Measurements from ENCODE around the gene CDC42EP3.

CDC42EP3 gene

GRCh38 chr2:37689751-37690150 is 18.3 kb upstream of the CDC42EP3 start:
- Histone ChIP-seq H3K9me3 (no peaks in the 10 kb centered on the region), H3K4me1 (peaks cover 0 to 15% (median 1%) of the 10 kb centered on the region in 4 donors), H3K36me3 (no peaks in the 10 kb centered on the region), H3K27ac (peak overlapping the region in 1 of 2 donors; percentile 25), H3K27me3 (no peaks in the 10 kb centered on the region), H3K4me3 (no peak overlapping the region)
- no peak for DNase-seq
- intact Hi-C loops (cut with DNase I; ENCODE audit: low total_unique reads): no loop called here
- TF ChIP-seq CTCF (IDR thresholded peaks at IDR 0.05): no peak

- no peak for TF ChIP-seq CTCF (IDR thresholded peaks at IDR 0.05)
- Histone ChIP-seq H3K27me3 (no peaks in the 10 kb centered on the region), H3K36me3 (no peaks in the 10 kb centered on the region), H3K27ac (peak overlapping the region in 1 of 2 donors; percentile 25), H3K4me3 (no peak overlapping the region), H3K9me3 (no peaks in the 10 kb centered on the region), H3K4me1 (peaks cover 0 to 15% (median 1%) of the 10 kb centered on the region in 4 donors)
- intact Hi-C loops (cut with DNase I; ENCODE audit: low total_unique reads): no loop called here
- no peak for DNase-seq
Measured at GRCh38 chr2:37688771-37689468, 17.5 kb upstream of the CDC42EP3 start.

GRCh38 chr2:37686792-37687526 is 15.5 kb upstream of the CDC42EP3 start:
- intact Hi-C loops (cut with DNase I; ENCODE audit: low total_unique reads): no loop called here
- DNase-seq: no peak
- no peak for TF ChIP-seq CTCF (IDR thresholded peaks at IDR 0.05)
- Histone ChIP-seq H3K9me3 (no peaks in the 10 kb centered on the region), H3K4me3 (no peak overlapping the region), H3K4me1 (peaks cover 0 to 15% (median 1%) of the 10 kb centered on the region in 4 donors), H3K27me3 (no peaks in the 10 kb centered on the region), H3K27ac (no peak overlapping the region), H3K36me3 (no peaks in the 10 kb centered on the region)

GRCh38 chr2:37684809-37685208 is 13.4 kb upstream of the CDC42EP3 start:
- Histone ChIP-seq H3K36me3 (no peaks in the 10 kb centered on the region), H3K9me3 (no peaks in the 10 kb centered on the region), H3K27me3 (no peaks in the 10 kb centered on the region), H3K27ac (no peak overlapping the region), H3K4me1 (peaks cover 0 to 15% (median 1%) of the 10 kb centered on the region in 4 donors), H3K4me3 (no peak overlapping the region)
- no peak for DNase-seq
- intact Hi-C loops (cut with DNase I; ENCODE audit: low total_unique reads): no loop called here
- TF ChIP-seq CTCF (IDR thresholded peaks at IDR 0.05): no peak

- Histone ChIP-seq H3K9me3 (no peaks in the 10 kb centered on the region), H3K4me3 (no peak overlapping the region), H3K36me3 (no peaks in the 10 kb centered on the region), H3K27me3 (no peaks in the 10 kb centered on the region), H3K27ac (no peak overlapping the region), H3K4me1 (peaks cover 0 to 9% (median 1%) of the 10 kb centered on the region in 4 donors)
- intact Hi-C loops (cut with DNase I; ENCODE audit: low total_unique reads): no loop called here
- TF ChIP-seq CTCF (IDR thresholded peaks at IDR 0.05): no peak
- no peak for DNase-seq
Measured at GRCh38 chr2:37683921-37684780, 12.7 kb upstream of the CDC42EP3 start.

All from tibial artery (tissue), 4 donors.